ENCODE results near the gene CECR2.
"Not testable (repeated sequence)": the region's sequence is repeated elsewhere in the genome, so short reads cannot be mapped to it uniquely, and the experiment has no call there.

Gene CECR2

DNA sequence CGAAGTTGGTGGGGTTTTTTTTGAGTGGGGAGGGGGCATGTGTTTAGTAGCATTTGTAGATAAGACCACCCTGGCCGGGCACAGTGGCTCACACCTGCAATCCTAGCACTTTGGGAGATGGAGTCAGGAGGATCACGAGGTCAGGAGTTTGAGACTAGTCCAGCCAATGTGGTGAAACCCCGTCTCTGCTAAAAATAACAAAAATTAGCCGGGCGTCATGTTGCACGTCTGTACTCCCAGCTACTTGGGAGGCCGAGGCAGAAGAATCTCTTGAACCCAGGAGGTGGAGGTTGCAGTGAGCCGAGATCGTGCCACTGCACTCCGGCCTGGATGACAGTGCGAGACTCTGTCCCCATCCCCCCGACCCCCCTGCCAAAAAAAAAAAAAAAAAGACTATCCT is 34.6 kb downstream of the CECR2 start:
- no peak overlapping the region for H3K27ac Mint-ChIP-seq
- H3K36me3 Mint-ChIP-seq: no peaks in the 10 kb centered on the region
- no peak overlapping the region for H3K4me3 Mint-ChIP-seq
- no peaks in the 10 kb centered on the region for H3K9me3 Mint-ChIP-seq (ENCODE audit: low read depth)
- no peaks in the 10 kb centered on the region for H3K4me1 Mint-ChIP-seq (ENCODE audit: low read depth)
- no peaks in the 10 kb centered on the region for H3K27me3 Mint-ChIP-seq

DNA sequence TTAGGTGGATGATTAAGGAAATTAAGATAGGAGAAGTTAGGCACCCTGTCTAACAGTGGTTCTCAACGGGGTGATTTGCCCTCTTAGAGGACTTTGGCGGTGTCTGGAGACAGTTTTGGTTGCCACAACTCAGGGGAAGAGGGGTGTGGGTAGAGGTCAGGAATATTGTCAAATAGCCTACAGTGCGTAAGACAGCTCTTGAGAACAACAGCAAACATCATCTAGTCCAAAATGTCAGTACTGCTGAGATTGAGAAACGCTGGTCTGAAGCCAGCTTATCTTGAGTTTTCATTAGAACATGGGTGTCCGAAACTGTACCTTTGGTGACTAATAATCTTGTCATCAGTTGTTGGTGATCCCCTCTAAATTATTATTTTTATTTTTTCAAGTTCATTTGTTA is 38.4 kb downstream of the CECR2 start:
- Mint-ChIP-seq H3K4me3 (no peak overlapping the region), H3K4me1 (ENCODE audit: low read depth) (no peaks in the 10 kb centered on the region), H3K27me3 (no peaks in the 10 kb centered on the region), H3K9me3 (ENCODE audit: low read depth) (no peaks in the 10 kb centered on the region), H3K27ac (no peak overlapping the region), H3K36me3 (no peaks in the 10 kb centered on the region)

DNA sequence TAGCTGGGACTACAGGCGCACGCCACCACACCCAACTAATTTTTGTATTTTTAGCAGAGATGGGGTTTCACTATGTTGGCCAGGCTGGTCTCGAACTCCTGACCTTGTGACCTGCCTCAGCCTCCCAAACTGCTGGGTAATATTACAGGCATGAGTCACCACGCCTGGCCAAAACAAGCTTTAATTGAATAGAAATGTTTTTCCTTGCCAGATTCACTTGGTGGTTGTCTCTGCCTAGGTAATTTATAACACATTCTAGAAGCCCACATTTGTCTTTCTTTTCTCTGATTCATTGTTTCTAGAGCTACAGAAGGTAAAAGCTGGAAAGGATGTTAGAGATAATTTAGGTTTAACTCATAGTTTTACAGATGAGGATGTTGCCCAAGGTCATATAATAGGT is 41.3 kb downstream of the CECR2 start:
- H3K27me3 Mint-ChIP-seq: peaks cover 5% of the 10 kb centered on the region
- no peak overlapping the region for H3K27ac Mint-ChIP-seq
- no peaks in the 10 kb centered on the region for H3K9me3 Mint-ChIP-seq (ENCODE audit: low read depth)
- no peak overlapping the region for H3K4me3 Mint-ChIP-seq
- no peaks in the 10 kb centered on the region for H3K4me1 Mint-ChIP-seq (ENCODE audit: low read depth)
- no peaks in the 10 kb centered on the region for H3K36me3 Mint-ChIP-seq

DNA sequence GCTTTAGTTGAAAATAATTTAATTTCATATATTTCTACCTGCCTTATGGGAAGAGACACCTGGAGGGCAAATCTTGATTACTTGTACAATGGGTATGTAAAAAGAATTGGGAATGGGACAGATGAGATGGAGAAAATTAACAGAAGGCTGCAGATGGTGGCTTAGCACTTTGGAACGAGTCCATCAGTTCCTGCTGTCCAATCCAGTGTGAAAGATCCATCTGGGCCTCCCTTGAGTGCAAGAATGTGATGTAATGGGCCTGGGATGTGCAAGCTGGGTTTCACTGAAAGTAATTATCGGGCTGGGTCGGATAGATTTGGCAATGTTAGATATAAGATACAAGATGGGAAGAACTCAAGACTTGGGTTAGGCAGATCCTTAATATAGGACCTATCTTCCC is 42.0 kb downstream of the CECR2 start:
- no peak overlapping the region for H3K4me3 Mint-ChIP-seq
- H3K4me1 Mint-ChIP-seq (ENCODE audit: low read depth): no peaks in the 10 kb centered on the region
- no peak overlapping the region for H3K27ac Mint-ChIP-seq
- H3K36me3 Mint-ChIP-seq: no peaks in the 10 kb centered on the region
- peaks cover 5% of the 10 kb centered on the region for H3K27me3 Mint-ChIP-seq
- no peaks in the 10 kb centered on the region for H3K9me3 Mint-ChIP-seq (ENCODE audit: low read depth)

DNA sequence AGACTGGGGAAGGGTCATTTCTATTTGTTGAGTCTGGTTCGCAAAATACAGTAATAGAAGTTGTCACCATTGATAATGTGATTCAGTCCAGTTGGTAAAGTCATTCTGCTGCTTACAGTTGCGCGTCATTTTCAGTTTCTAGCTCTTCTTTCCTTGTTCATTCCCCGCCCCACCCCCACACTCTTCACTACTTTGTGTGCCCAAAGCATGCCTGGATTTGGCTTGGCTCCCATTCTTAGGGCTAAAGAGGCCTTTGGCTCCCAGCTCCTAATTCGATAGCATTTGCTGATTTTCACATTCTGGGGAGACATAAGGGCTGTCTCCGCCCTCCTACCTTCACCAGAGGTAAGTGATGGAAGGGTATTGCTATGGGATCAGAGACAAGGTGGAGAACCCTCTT is 43.0 kb downstream of the CECR2 start:
- Mint-ChIP-seq H3K27ac (no peak overlapping the region), H3K4me1 (ENCODE audit: low read depth) (no peaks in the 10 kb centered on the region), H3K36me3 (no peaks in the 10 kb centered on the region)

DNA sequence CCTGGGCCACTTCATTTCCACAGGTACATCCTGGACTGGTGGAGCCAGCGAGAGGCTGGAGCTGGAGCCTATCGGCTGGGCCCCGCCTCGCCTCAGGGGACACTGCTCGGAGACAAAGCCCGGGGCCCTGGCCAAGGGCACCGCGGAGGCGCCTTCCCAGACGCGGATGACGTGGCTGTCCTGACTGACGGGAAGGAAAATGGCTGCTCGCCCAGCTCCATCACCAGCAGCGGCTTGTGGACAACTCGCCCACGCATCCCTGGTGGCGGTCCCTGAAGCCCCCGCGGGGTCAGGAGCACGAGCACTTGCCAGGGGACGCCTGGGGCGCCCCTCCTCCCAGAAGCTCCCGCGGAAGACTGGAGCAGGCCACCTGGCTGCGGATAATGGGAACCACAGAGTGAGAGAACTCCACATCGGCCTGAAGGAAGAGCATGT is 49.6 kb downstream of the CECR2 start:
- no peaks in the 10 kb centered on the region for H3K4me1 Mint-ChIP-seq (ENCODE audit: low read depth)
- no peaks in the 10 kb centered on the region for H3K9me3 Mint-ChIP-seq (ENCODE audit: low read depth)
- H3K27ac Mint-ChIP-seq: no peak overlapping the region
- H3K4me3 Mint-ChIP-seq: no peak overlapping the region
- peaks cover 6% of the 10 kb centered on the region for H3K27me3 Mint-ChIP-seq
- no peaks in the 10 kb centered on the region for H3K36me3 Mint-ChIP-seq

More for the DNA sequence above, 43.0 kb downstream of the CECR2 start:
- Mint-ChIP-seq H3K9me3 (ENCODE audit: low read depth) (no peaks in the 10 kb centered on the region), H3K27me3 (peaks cover 5% of the 10 kb centered on the region), H3K4me3 (no peak overlapping the region)

DNA sequence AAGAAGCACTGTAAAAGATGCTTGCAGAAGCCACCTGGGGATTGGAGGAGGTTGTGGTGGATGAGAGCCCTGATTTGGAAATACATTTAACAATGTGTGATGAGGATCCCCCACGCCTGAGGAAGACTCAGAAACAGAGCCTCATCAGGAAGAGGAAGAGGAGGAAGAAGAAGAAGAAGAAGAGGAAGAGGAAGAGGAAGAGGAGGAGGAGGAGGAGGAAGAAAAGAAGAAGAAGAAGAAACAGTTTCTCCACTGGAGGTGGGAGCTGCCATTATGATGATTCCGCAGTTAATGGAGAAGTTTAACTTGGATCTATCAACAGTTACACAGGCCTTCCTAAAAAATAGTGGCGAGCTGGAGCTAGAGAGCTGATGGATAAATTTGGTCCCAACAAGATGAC is 50.1 kb downstream of the CECR2 start:
- H3K4me1 Mint-ChIP-seq (ENCODE audit: low read depth): no peaks in the 10 kb centered on the region
- H3K36me3 Mint-ChIP-seq: no peaks in the 10 kb centered on the region
- H3K4me3 Mint-ChIP-seq: no peak overlapping the region
- H3K9me3 Mint-ChIP-seq (ENCODE audit: low read depth): no peaks in the 10 kb centered on the region
- peaks cover 6% of the 10 kb centered on the region for H3K27me3 Mint-ChIP-seq
- no peak overlapping the region for H3K27ac Mint-ChIP-seq

DNA sequence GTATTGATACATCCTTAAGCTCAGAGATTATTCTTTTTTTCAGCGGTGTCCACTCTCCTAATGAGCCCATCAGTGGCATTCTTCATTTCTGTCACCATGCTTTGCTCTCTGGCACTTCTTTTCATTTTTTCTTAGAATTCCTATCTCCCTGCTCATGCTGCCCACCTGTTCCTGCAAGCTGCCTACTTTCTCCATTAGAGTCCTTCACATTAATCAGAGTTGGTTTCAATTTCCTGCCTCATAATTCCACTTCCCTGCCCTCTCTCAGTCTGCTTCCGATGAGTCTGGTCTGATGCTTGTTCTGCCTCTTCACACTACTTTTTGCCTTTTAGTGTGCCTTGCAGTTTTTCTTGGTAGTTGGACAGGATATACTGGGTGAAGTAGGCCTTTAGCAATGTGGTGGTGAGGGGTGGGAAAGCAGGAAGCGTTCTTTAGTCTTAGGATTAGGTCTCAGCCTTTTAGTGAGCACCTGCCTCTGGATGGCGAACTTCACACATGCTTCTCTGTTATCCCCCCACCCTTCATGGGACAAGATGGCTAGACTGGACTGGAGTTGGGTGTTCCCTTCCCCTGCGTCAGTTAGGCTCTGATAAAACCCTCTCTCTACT is 53.6 kb downstream of the CECR2 start:
- Mint-ChIP-seq H3K36me3 (no peaks in the 10 kb centered on the region), H3K9me3 (ENCODE audit: low read depth) (no peaks in the 10 kb centered on the region)

DNA sequence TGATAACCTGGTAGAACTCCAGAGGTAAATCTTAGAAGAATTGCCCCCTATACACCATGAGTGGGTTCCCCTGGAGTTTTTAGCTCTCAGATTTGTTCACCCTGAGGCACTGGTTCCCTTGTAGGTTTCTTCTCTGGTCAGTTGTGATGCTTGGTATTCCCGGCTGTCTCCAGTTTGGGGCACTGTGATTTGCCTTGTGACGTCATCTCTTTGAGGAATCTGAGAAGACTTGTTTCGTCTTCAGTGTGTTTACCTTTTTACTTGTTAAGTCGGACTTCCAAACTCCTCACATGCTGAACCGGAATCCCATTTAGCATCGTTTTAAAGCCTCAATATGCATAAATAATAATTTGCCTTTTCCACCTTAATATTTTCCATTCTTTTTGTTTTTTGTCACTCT is 54.4 kb downstream of the CECR2 start:
- H3K4me3 Mint-ChIP-seq: no peak overlapping the region
- no peaks in the 10 kb centered on the region for H3K36me3 Mint-ChIP-seq
- no peak overlapping the region for H3K27ac Mint-ChIP-seq
- peaks cover 1% of the 10 kb centered on the region for H3K27me3 Mint-ChIP-seq
- no peaks in the 10 kb centered on the region for H3K4me1 Mint-ChIP-seq (ENCODE audit: low read depth)
- H3K9me3 Mint-ChIP-seq (ENCODE audit: low read depth): no peaks in the 10 kb centered on the region

More for the DNA sequence above, 53.6 kb downstream of the CECR2 start:
- Mint-ChIP-seq H3K27me3 (peaks cover 4% of the 10 kb centered on the region), H3K4me3 (no peak overlapping the region), H3K27ac (no peak overlapping the region), H3K4me1 (ENCODE audit: low read depth) (no peaks in the 10 kb centered on the region)

DNA sequence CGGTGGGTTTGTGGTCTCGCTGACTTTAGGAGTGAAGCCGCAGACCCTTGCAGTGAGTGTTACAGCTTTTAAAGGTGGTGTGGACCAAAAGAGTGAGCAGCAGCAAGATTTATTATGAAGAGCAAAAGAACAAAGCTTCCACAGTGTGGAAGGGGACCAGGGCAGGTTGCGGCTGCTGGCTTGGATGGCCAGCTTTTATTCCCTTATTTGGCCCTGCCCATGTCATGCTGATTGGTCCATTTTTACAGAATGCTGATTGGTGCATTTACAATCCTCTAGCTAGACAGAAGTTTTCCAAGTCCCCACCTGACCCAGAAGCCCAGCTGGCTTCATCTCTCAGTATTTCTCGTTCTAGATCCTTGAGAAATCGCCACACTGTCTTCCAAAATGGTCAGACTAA is 58.3 kb downstream of the CECR2 start:
- H3K27me3 Mint-ChIP-seq; H3K4me1 Mint-ChIP-seq (ENCODE audit: low read depth); H3K4me3 Mint-ChIP-seq; H3K9me3 Mint-ChIP-seq (ENCODE audit: low read depth); H3K27ac Mint-ChIP-seq; H3K36me3 Mint-ChIP-seq: not testable (repeated sequence)

DNA sequence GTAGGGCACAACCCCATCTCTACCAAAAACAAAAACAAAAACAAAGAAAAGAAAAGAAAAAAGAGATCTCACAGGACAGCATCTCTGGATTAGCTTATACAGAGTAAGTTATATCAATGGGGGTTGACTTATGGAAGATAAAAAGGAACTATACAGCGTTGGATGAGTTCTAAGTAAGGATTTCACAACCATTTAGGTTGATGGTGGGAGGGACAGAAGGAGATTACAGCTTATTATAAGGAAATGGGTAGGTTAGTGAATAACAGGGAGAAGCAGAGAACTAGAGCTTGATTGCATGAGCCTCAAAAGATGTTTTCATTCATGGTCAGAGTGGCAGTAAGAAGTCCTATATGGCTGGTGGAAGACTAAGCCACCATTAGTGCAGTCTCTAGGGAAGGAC is 60.3 kb downstream of the CECR2 start:
- Mint-ChIP-seq H3K36me3 (no peaks in the 10 kb centered on the region), H3K4me3 (no peak overlapping the region), H3K27ac (no peak overlapping the region), H3K27me3 (peaks cover 5% of the 10 kb centered on the region), H3K9me3 (ENCODE audit: low read depth) (no peaks in the 10 kb centered on the region), H3K4me1 (ENCODE audit: low read depth) (no peaks in the 10 kb centered on the region)

DNA sequence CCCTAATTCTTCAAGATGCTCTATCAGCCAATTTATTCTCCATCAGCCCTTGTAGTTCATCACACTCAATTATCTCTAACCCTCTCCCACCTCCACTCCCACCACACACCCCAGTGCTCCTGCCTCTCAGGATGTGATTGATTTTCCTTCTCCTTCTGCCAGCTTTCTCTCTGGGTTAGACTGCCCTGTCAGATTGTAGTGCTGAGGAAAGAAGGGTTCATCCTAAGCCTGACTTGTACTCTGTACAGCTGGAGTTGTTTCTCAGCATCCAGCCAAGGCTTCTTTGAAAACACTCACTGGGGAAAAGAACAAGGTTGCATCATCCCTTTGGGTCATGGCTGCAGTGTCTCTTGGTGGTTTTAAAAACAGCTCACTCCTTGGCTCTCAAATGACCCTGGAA is 61.2 kb downstream of the CECR2 start:
- Mint-ChIP-seq H3K4me1 (ENCODE audit: low read depth) (no peaks in the 10 kb centered on the region), H3K9me3 (ENCODE audit: low read depth) (no peaks in the 10 kb centered on the region), H3K27me3 (peaks cover 5% of the 10 kb centered on the region), H3K4me3 (no peak overlapping the region), H3K27ac (no peak overlapping the region), H3K36me3 (no peaks in the 10 kb centered on the region)

DNA sequence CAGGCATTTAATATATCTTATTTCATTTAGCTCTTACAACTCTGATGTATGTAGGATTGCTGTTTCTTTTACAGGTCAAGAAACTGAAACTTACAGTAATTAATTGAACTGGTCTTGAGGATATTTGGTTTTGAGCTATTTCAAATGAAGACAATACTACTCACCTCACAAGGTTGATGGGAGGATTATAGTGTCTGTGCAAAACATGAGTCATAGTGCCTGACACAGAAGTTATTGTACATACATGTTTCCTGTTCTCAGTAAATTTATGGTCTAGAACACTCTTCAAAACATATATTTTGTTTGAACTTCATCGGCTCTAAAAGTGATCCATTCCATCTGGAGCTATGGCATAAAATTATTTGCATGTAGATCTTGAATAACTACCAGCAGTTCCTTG is 61.9 kb downstream of the CECR2 start:
- Mint-ChIP-seq H3K27ac (no peak overlapping the region), H3K9me3 (ENCODE audit: low read depth) (no peaks in the 10 kb centered on the region), H3K36me3 (no peaks in the 10 kb centered on the region), H3K4me1 (ENCODE audit: low read depth) (no peaks in the 10 kb centered on the region), H3K4me3 (no peak overlapping the region), H3K27me3 (peaks cover 5% of the 10 kb centered on the region)

DNA sequence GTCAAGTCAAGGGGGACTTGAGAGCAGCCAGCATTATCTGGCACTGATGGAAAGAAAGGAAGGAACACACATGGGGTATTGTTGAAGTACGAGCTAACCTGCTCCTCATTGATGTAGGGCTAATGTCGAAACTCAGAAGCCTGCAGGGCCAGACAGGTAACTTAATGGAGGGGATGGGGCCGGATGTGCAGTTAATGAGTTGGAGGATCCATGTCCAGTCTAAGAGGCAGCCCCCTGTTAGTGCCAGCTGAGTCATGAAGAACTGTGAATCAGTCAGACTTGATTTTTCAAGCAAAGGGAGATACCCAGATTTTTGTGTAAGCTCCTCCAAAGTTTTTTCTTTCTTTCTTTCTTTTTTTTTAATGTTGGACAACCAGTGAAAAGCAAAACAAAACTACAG is 65.6 kb downstream of the CECR2 start:
- no peaks in the 10 kb centered on the region for H3K36me3 Mint-ChIP-seq

DNA sequence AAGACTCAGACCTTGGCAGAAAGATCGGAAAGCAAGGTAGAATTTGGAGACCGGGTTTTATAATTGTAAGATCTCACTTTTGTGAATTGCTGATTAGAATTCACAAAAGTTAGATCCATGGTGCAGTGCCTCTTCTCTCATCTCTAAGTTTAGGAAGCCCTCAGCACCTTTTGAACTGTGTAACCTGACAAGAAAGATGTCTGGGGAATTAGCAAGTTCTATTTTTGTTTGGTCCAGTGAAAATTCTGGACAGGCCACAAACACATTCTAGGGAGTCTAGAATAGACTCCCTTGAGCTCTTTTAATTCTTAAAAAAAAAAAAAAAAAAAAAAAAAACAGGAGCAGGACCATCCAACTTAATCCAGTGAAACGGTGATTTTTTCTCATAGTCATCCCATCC is 66.1 kb downstream of the CECR2 start:
- Mint-ChIP-seq H3K27ac (no peak overlapping the region), H3K4me1 (ENCODE audit: low read depth) (no peaks in the 10 kb centered on the region), H3K36me3 (no peaks in the 10 kb centered on the region), H3K27me3 (peaks cover 4% of the 10 kb centered on the region), H3K4me3 (no peak overlapping the region), H3K9me3 (ENCODE audit: low read depth) (no peaks in the 10 kb centered on the region)

More for the DNA sequence above, 65.6 kb downstream of the CECR2 start:
- Mint-ChIP-seq H3K27me3 (peaks cover 4% of the 10 kb centered on the region), H3K4me1 (ENCODE audit: low read depth) (no peaks in the 10 kb centered on the region), H3K9me3 (ENCODE audit: low read depth) (no peaks in the 10 kb centered on the region), H3K27ac (no peak overlapping the region), H3K4me3 (no peak overlapping the region)

DNA sequence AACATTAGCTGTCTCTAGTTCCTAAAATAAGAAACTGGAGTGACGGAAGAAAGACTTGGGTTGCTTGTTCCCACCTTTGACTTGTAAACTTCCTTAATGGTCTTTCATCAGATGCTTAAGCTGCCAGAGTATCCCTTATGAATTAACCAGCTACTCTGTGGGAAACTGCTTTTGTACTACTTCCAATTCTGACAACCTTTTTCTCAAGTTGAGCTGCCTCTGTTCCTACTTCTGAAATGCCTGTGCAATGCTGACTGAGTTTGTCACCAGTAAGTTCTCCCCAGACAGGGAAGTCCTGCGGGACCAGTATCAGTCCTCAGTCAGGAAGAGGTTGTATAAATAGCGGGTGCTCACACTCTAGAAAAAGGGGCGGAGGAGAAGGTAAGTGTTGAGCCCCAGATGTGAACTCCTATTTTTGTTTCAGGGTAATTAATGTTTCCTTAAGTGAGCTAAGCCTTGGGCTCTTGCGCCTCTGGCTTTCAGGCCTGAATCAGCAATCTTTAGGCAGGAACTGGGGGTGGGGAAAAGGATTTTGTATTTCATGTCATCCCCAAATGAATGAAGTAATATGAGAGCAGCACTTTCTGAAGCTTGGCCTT is 67.2 kb downstream of the CECR2 start:
- Mint-ChIP-seq H3K9me3 (ENCODE audit: low read depth) (no peaks in the 10 kb centered on the region), H3K27me3 (peaks cover 2% of the 10 kb centered on the region), H3K36me3 (no peaks in the 10 kb centered on the region), H3K27ac (no peak overlapping the region), H3K4me1 (ENCODE audit: low read depth) (no peaks in the 10 kb centered on the region), H3K4me3 (no peak overlapping the region)
